Measurements from ENCODE around the gene CDON.

Gene CDON

GRCh38 chr11:125944350-125945010 lies 118.2 kb downstream of the CDON start:
- DNase-seq (ENCODE audit: low read depth), result no peak

GRCh38 chr11:125943661-125944349 lies 118.9 kb downstream of the CDON start:
- DNase-seq (ENCODE audit: low read depth), result no peak

- DNase-seq (ENCODE audit: low read depth), result no peak
Measured at GRCh38 chr11:125942771-125943428, 119.8 kb downstream of the CDON start.

- no peak for DNase-seq (ENCODE audit: low read depth)
Measured at GRCh38 chr11:125941619-125942611, 120.8 kb downstream of the CDON start.

GRCh38 chr11:125941267-125941618 lies 121.4 kb downstream of the CDON start:
- no peak for DNase-seq (ENCODE audit: low read depth)

- no peak for DNase-seq (ENCODE audit: low read depth)
Measured at GRCh38 chr11:125940145-125940544, 122.5 kb downstream of the CDON start.

GRCh38 chr11:125939081-125939521 lies 123.6 kb downstream of the CDON start:
- no peak for DNase-seq (ENCODE audit: low read depth)

- no peak for DNase-seq (ENCODE audit: low read depth)
Measured at GRCh38 chr11:125938418-125938817, 124.2 kb downstream of the CDON start.

GRCh38 chr11:125935618-125936199 lies 127.0 kb downstream of the CDON start:
- no peak for DNase-seq (ENCODE audit: low read depth)

- no peak for DNase-seq (ENCODE audit: low read depth)
Measured at GRCh38 chr11:125935056-125935455, 127.6 kb downstream of the CDON start.

- DNase-seq (ENCODE audit: low read depth), result no peak
Measured at GRCh38 chr11:125934473-125934872, 128.2 kb downstream of the CDON start.

- DNase-seq (ENCODE audit: low read depth), result no peak
Measured at GRCh38 chr11:125933030-125933813, 129.4 kb downstream of the CDON start.

- no peak for DNase-seq (ENCODE audit: low read depth)
Measured at GRCh38 chr11:125932301-125932700, 130.4 kb downstream of the CDON start.

GRCh38 chr11:125931668-125932067 lies 131.0 kb downstream of the CDON start:
- DNase-seq (ENCODE audit: low read depth), result no peak

- no peak for DNase-seq (ENCODE audit: low read depth)
Measured at GRCh38 chr11:125931116-125931515, 131.6 kb downstream of the CDON start.

- DNase-seq (ENCODE audit: low read depth), result no peak
Measured at GRCh38 chr11:125930076-125930450, 132.6 kb downstream of the CDON start.

GRCh38 chr11:125929445-125930075 lies 133.1 kb downstream of the CDON start:
- no peak for DNase-seq (ENCODE audit: low read depth)

GRCh38 chr11:125926682-125927081 lies 136.0 kb downstream of the CDON start:
- no peak for DNase-seq (ENCODE audit: low read depth)

- no peak for DNase-seq (ENCODE audit: low read depth)
Measured at GRCh38 chr11:125925804-125926203, 136.9 kb downstream of the CDON start.

GRCh38 chr11:125925247-125925740 lies 137.4 kb downstream of the CDON start:
- no peak for DNase-seq (ENCODE audit: low read depth)

Data from GM04503 (cell line).